ACC112 (cell line): ENCODE results near the gene TRAK1.

Experiments
- H2AFZ ChIP-seq: fragments of 200-600 bp; sonication (generic); one replicate; pipeline ENCODE4 v1.6.0; 2017; ENCODE audit warnings: antibody characterized with exemption, low read length; ENCODE audit not compliant: unreplicated experiment
- H3K27ac ChIP-seq: fragments of 200-600 bp; sonication (generic); 2 replicates; pipeline ENCODE4 v1.5.1; 2014; ENCODE audit warnings: low read depth, mild to moderate bottlenecking, antibody characterized with exemption, low read length, moderate library complexity
- H3K27me3 ChIP-seq: fragments of 200-600 bp; sonication (generic); 2 replicates; pipeline ENCODE4 v1.6.1; 2014; ENCODE audit warnings: mild to moderate bottlenecking, antibody characterized with exemption, low read length, moderate library complexity, mixed read lengths; ENCODE audit not compliant: insufficient read depth
- H3K36me3 ChIP-seq: fragments of 200-600 bp; sonication (generic); 2 replicates; pipeline ENCODE4 v1.6.1; 2016; ENCODE audit warnings: mild to moderate bottlenecking, antibody characterized with exemption, low read length, moderate library complexity, mixed read lengths; ENCODE audit not compliant: insufficient read depth
- H3K4me1 ChIP-seq: fragments of 200-600 bp; sonication (generic); one replicate; pipeline ENCODE4 v1.6.1; 2016; ENCODE audit warnings: low read length, mixed read lengths; ENCODE audit not compliant: insufficient read depth, unreplicated experiment, control insufficient read depth
- H3K4me3 ChIP-seq: fragments of 200-600 bp; sonication (generic); 2 replicates; pipeline ENCODE4 v1.5.1; 2014; ENCODE audit warnings: mild to moderate bottlenecking, low read depth, low read length
- H3K79me2 ChIP-seq: fragments of 200-600 bp; sonication (generic); one replicate; pipeline ENCODE4 v1.6.0; 2016; ENCODE audit warnings: low read length; ENCODE audit not compliant: control insufficient read depth, unreplicated experiment, insufficient read depth

Gene TRAK1

GRCh38 chr3:42123824-42124658, 32.9 kb downstream of the TRAK1 start:
- peaks cover 8% of the 10 kb centered on the region; the same call in 1 of the 2 replicates for H3K36me3 ChIP-seq
- no peak overlapping the region for H3K4me3 ChIP-seq
- no peak overlapping the region for H2AFZ ChIP-seq
- peaks cover 13% of the 10 kb centered on the region for H3K4me1 ChIP-seq
- H3K27ac ChIP-seq = no peak overlapping the region
- no peaks in the 10 kb centered on the region for H3K27me3 ChIP-seq
- peaks cover 10% of the 10 kb centered on the region for H3K79me2 ChIP-seq

GRCh38 chr3:42127226-42127625, 36.1 kb downstream of the TRAK1 start:
- no peak overlapping the region for H3K4me3 ChIP-seq
- peaks cover 7% of the 10 kb centered on the region for H3K4me1 ChIP-seq
- H3K27ac ChIP-seq = no peak overlapping the region
- H3K79me2 ChIP-seq = peaks cover 5% of the 10 kb centered on the region
- H2AFZ ChIP-seq = no peak overlapping the region
- H3K36me3 ChIP-seq = peaks cover 8% of the 10 kb centered on the region; the same call in 1 of the 2 replicates
- no peaks in the 10 kb centered on the region for H3K27me3 ChIP-seq

GRCh38 chr3:42128526-42128925, 37.4 kb downstream of the TRAK1 start:
- Histone ChIP-seq H3K4me1 (no peaks in the 10 kb centered on the region), H3K27ac (no peak overlapping the region), H2AFZ (no peak overlapping the region), H3K36me3 (peaks cover 8% of the 10 kb centered on the region; the same call in 1 of the 2 replicates), H3K79me2 (no peaks in the 10 kb centered on the region), H3K27me3 (no peaks in the 10 kb centered on the region), H3K4me3 (no peak overlapping the region)

- H3K79me2 ChIP-seq = no peaks in the 10 kb centered on the region
- H3K4me1 ChIP-seq = no peaks in the 10 kb centered on the region
- no peak overlapping the region for H3K4me3 ChIP-seq
- H3K36me3 ChIP-seq = peaks cover 8% of the 10 kb centered on the region; the same call in 1 of the 2 replicates
- H3K27me3 ChIP-seq = no peaks in the 10 kb centered on the region
- H2AFZ ChIP-seq = no peak overlapping the region
- H3K27ac ChIP-seq = no peak overlapping the region
Observed at GRCh38 chr3:42129014-42129953, 38.1 kb downstream of the TRAK1 start.

GRCh38 chr3:42130007-42130328, 38.8 kb downstream of the TRAK1 start:
- Histone ChIP-seq H3K27ac (no peak overlapping the region), H3K79me2 (no peaks in the 10 kb centered on the region), H2AFZ (no peak overlapping the region), H3K27me3 (no peaks in the 10 kb centered on the region), H3K36me3 (peaks cover 8% of the 10 kb centered on the region; the same call in 1 of the 2 replicates), H3K4me1 (no peaks in the 10 kb centered on the region), H3K4me3 (no peak overlapping the region)

GRCh38 chr3:42130329-42131070, 39.3 kb downstream of the TRAK1 start:
- H3K79me2 ChIP-seq = no peaks in the 10 kb centered on the region
- no peak overlapping the region for H3K4me3 ChIP-seq
- H3K36me3 ChIP-seq = peaks cover 5% of the 10 kb centered on the region; the same call in 1 of the 2 replicates
- no peak overlapping the region for H3K27ac ChIP-seq
- no peaks in the 10 kb centered on the region for H3K4me1 ChIP-seq
- H2AFZ ChIP-seq = no peak overlapping the region
- no peaks in the 10 kb centered on the region for H3K27me3 ChIP-seq

GRCh38 chr3:42133500-42134298, 42.5 kb downstream of the TRAK1 start:
- Histone ChIP-seq H2AFZ (no peak overlapping the region), H3K27me3 (no peaks in the 10 kb centered on the region), H3K4me1 (no peaks in the 10 kb centered on the region), H3K4me3 (no peak overlapping the region), H3K27ac (no peak overlapping the region), H3K36me3 (no peaks in the 10 kb centered on the region), H3K79me2 (no peaks in the 10 kb centered on the region)

GRCh38 chr3:42134867-42135464, 43.8 kb downstream of the TRAK1 start:
- Histone ChIP-seq H3K4me3 (no peak overlapping the region), H3K79me2 (no peaks in the 10 kb centered on the region), H2AFZ (no peak overlapping the region), H3K27me3 (no peaks in the 10 kb centered on the region), H3K36me3 (no peaks in the 10 kb centered on the region), H3K27ac (no peak overlapping the region), H3K4me1 (no peaks in the 10 kb centered on the region)

- H3K4me1 ChIP-seq = no peaks in the 10 kb centered on the region
- no peaks in the 10 kb centered on the region for H3K27me3 ChIP-seq
- no peaks in the 10 kb centered on the region for H3K36me3 ChIP-seq
- H3K27ac ChIP-seq = no peak overlapping the region
- no peaks in the 10 kb centered on the region for H3K79me2 ChIP-seq
- no peak overlapping the region for H3K4me3 ChIP-seq
- no peak overlapping the region for H2AFZ ChIP-seq
Observed at GRCh38 chr3:42139621-42140453, 48.7 kb downstream of the TRAK1 start.
